Activated naive CD4-positive, alpha-beta T cell treated with Interleukin-2 at 50 U/mL for 16 hours (primary cell): ENCODE data around the gene KIAA0930.
"Not testable (repeated sequence)": the region's sequence is repeated elsewhere in the genome, so short reads cannot be mapped to it uniquely, and the experiment has no call there.

Experiments used
- DNase-seq: peaks from one replicate; pipeline ENCODE4 v3.0.0-alpha.2; 2020

KIAA0930 gene

GRCh38 chr22:45262931-45263462 lies 22.3 kb upstream of the KIAA0930 start:
- no peak for DNase-seq

GRCh38 chr22:45262195-45262930 lies 21.7 kb upstream of the KIAA0930 start:
- DNase-seq: no peak

- DNase-seq: no peak
These were observed 20.9 kb upstream of the KIAA0930 start for GRCh38 chr22:45261407-45262088.

GRCh38 chr22:45260395-45260759 lies 19.7 kb upstream of the KIAA0930 start:
- not testable (repeated sequence) for DNase-seq

- DNase-seq: no peak
These were observed 19.2 kb upstream of the KIAA0930 start for GRCh38 chr22:45259754-45260394.

- DNase-seq: not testable (repeated sequence)
These were observed 17.2 kb upstream of the KIAA0930 start for GRCh38 chr22:45257941-45258340.

- DNase-seq: peak; percentile 18
These were observed 14.1 kb upstream of the KIAA0930 start for GRCh38 chr22:45254789-45255278.

GRCh38 chr22:45254388-45254787 lies 13.7 kb upstream of the KIAA0930 start:
- DNase-seq: no peak

- DNase-seq: no peak
These were observed 12.4 kb upstream of the KIAA0930 start for GRCh38 chr22:45253039-45253641.

- no peak for DNase-seq
These were observed 11.1 kb upstream of the KIAA0930 start for GRCh38 chr22:45251825-45252224.

GRCh38 chr22:45248832-45249561 lies 8.3 kb upstream of the KIAA0930 start:
- no peak for DNase-seq

- no peak for DNase-seq
These were observed 5.6 kb upstream of the KIAA0930 start for GRCh38 chr22:45246060-45246985.

GRCh38 chr22:45244916-45245315 lies 4.2 kb upstream of the KIAA0930 start:
- DNase-seq: no peak

GRCh38 chr22:45242778-45243191 lies 2.1 kb upstream of the KIAA0930 start:
- no peak for DNase-seq

- peak; percentile 33 for DNase-seq
These were observed 437 bp downstream of the KIAA0930 start for GRCh38 chr22:45240104-45240809.

- no peak for DNase-seq
These were observed 1.0 kb downstream of the KIAA0930 start for GRCh38 chr22:45239681-45240051.

GRCh38 chr22:45238957-45239680 lies 1.6 kb downstream of the KIAA0930 start:
- no peak for DNase-seq

- DNase-seq: no peak
These were observed 2.4 kb downstream of the KIAA0930 start for GRCh38 chr22:45238076-45238956.
